ENCODE measurements around the gene IGSF1. TPM values are rescaled to one million over a fixed set of nuclear protein-coding genes. Genes with fewer than 3 reads are reported as not detected.

IGSF1 gene
- total RNA-seq, 2 donors from 2014 or later = 0.10 to 0.19 TPM

DNA sequence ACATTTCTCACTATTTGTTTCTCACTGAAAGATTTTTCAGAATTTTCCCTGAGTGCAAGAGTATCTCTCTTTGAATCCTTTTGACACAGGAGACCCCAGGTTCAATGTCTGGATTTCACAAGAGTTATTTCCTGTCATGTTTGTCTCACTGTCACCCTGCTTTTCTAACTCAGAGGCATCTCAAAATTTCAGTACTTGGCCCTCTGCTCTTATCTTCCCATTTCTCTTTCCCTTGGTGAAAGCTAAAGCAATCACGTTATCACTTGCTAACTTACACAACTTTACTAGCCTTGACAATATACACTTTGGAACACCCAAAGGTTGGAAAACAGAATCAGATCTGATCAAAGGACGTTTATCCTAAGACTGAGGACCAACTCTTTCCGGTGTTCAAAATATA is 17.3 kb downstream of the IGSF1 start:
- intact Hi-C loops (cut with DNase I) = no loop called here
- Histone ChIP-seq H3K27me3 (no peaks in the 10 kb centered on the region), H3K9ac (ENCODE audit: low read depth in 2 of 2, low read length in 2 of 2) (no peak overlapping the region), H3K4me1 (no peaks in the 10 kb centered on the region), H3K36me3 (no peaks in the 10 kb centered on the region), H3K4me3 (no peak overlapping the region), H3K9me3 (no peaks in the 10 kb centered on the region), H3K27ac (no peak overlapping the region)
- TF ChIP-seq, protein P1, sequence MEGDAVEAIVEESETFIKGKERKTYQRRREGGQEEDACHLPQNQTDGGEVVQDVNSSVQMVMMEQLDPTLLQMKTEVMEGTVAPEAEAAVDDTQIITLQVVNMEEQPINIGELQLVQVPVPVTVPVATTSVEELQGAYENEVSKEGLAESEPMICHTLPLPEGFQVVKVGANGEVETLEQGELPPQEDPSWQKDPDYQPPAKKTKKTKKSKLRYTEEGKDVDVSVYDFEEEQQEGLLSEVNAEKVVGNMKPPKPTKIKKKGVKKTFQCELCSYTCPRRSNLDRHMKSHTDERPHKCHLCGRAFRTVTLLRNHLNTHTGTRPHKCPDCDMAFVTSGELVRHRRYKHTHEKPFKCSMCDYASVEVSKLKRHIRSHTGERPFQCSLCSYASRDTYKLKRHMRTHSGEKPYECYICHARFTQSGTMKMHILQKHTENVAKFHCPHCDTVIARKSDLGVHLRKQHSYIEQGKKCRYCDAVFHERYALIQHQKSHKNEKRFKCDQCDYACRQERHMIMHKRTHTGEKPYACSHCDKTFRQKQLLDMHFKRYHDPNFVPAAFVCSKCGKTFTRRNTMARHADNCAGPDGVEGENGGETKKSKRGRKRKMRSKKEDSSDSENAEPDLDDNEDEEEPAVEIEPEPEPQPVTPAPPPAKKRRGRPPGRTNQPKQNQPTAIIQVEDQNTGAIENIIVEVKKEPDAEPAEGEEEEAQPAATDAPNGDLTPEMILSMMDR (IDR thresholded peaks at IDR 0.05) = no peak
- no peak for DNase-seq

DNA sequence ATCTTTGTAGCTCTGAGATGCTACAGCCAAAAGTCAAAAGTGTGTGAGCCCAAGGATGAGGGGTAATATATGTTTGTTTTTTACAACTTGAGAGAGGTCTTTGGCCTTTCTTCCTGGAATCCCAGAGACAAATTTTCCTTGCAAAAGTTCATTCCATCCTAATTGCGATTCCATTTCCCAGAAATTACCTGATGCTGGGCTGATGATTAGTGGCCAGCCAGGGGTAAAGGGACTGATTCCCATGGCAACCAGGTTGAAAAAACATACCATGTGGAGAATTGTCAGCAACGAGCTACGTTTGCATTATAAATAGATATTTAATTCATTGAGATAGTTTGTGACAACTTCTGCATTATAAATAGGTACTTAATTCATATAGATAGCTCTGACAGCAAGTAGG is 17.8 kb downstream of the IGSF1 start:
- no peak for DNase-seq
- H3K9ac ChIP-seq (ENCODE audit: low read depth in 2 of 2, low read length in 2 of 2) = no peak overlapping the region
- intact Hi-C loops (cut with DNase I) = no loop called here

DNA sequence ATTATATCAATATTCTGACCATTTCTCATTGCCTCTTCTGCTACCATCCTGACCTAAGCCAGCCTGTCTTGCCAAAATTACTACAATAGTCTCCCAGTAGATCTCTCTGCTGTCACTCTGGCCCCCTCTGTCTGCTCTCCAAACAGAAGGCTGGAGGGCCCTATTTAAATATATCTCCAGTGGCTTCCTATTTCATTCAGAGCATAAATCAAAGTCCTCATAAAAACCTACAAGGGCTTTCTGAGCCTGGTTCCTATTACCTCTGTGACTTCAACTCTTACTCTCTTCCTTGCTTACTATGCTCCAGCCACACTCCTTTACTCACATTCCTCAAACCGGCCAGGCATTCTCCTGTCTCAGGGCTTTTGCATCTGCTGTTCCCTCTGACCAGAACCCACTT is 19.0 kb downstream of the IGSF1 start:
- Histone ChIP-seq H3K27ac (no peak overlapping the region), H3K9me3 (no peaks in the 10 kb centered on the region), H3K36me3 (no peaks in the 10 kb centered on the region), H3K27me3 (no peaks in the 10 kb centered on the region), H3K4me3 (no peak overlapping the region), H3K4me1 (no peaks in the 10 kb centered on the region), H3K9ac (ENCODE audit: low read depth in 2 of 2, low read length in 2 of 2) (no peak overlapping the region)
- TF ChIP-seq, protein P1 (IDR thresholded peaks at IDR 0.05) = no peak
- intact Hi-C loops (cut with DNase I) = no loop called here
- no peak for DNase-seq

More for the DNA sequence above, 17.8 kb downstream of the IGSF1 start:
- TF ChIP-seq, protein P1 (IDR thresholded peaks at IDR 0.05) = no peak
- no peaks in the 10 kb centered on the region for H3K27me3 ChIP-seq
- no peak overlapping the region for H3K4me3 ChIP-seq
- no peaks in the 10 kb centered on the region for H3K4me1 ChIP-seq
- no peaks in the 10 kb centered on the region for H3K36me3 ChIP-seq
- no peaks in the 10 kb centered on the region for H3K9me3 ChIP-seq
- H3K27ac ChIP-seq = no peak overlapping the region

DNA sequence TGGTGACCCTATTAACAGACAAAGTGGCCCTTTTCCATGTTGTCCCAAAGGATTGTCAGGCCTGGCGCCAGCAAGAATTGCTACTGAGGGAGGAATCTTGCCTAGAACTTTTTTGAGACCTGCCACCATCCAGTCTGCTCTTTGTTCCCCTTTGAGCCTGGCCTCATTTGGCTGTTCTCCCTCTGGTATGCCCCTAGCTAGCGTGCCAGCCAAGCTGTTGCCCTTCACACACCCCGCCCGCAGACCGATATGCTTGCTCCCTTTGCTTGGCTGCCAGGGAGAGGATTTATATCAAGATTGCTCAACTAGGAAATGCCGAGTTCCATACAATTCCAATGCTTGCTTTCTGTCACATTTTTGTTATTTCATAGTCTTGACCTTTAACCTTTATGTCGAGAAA is 24.4 kb downstream of the IGSF1 start:
- TF ChIP-seq, protein P1 (IDR thresholded peaks at IDR 0.05) = no peak
- no peaks in the 10 kb centered on the region for H3K36me3 ChIP-seq
- H3K4me3 ChIP-seq = no peak overlapping the region
- no peak overlapping the region for H3K27ac ChIP-seq
- DNase-seq = no peak
- no peaks in the 10 kb centered on the region for H3K4me1 ChIP-seq
- H3K9me3 ChIP-seq = no peaks in the 10 kb centered on the region
- no peak overlapping the region for H3K9ac ChIP-seq (ENCODE audit: low read depth in 2 of 2, low read length in 2 of 2)
- no peaks in the 10 kb centered on the region for H3K27me3 ChIP-seq
- intact Hi-C loops (cut with DNase I) = no loop called here

DNA sequence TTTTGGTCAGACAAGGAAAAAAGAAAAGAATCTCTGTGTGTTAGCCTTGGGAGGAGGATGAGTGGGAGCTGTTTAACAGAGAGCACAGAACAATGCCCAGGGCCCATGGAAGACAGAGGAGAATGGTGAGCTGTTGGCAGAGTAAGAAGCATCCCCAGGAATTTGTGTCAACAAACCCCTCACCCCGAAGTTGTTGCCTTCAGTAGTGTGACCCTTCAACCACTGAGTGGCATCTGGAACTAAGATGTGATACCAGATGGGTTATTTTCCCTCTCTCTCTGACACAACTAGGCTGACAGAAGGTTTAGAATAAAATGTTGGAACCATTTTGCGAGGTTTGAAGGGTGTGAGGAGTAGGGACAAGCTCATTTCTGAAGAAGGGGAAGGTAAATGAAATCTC is 25.1 kb downstream of the IGSF1 start:
- no peaks in the 10 kb centered on the region for H3K4me1 ChIP-seq
- TF ChIP-seq, protein P1 (IDR thresholded peaks at IDR 0.05) = no peak
- no peak overlapping the region for H3K4me3 ChIP-seq
- DNase-seq = no peak
- H3K27me3 ChIP-seq = no peaks in the 10 kb centered on the region
- H3K27ac ChIP-seq = no peak overlapping the region
- no peak overlapping the region for H3K9ac ChIP-seq (ENCODE audit: low read depth in 2 of 2, low read length in 2 of 2)
- intact Hi-C loops (cut with DNase I) = no loop called here
- no peaks in the 10 kb centered on the region for H3K36me3 ChIP-seq
- H3K9me3 ChIP-seq = no peaks in the 10 kb centered on the region

All from colonic mucosa (tissue), 4 donors.